AG20443 (cell line): ENCODE data around the gene LCN2.

Experiments used
- DNase-seq: peaks from one replicate; pipeline ENCODE4 v3.0.0; 2012; ENCODE audit warnings: low spot score, mixed read lengths

The LCN2 gene

GRCh38 chr9:128201441-128202369 is 52.5 kb downstream of the LCN2 start:
- DNase-seq = no peak

GRCh38 chr9:128202648-128203023 is 53.4 kb downstream of the LCN2 start:
- DNase-seq = no peak
